Fibroblast of lung (primary cell): ENCODE results near the gene TMEM187.

ENCODE experiments used
- CTCF ChIP-seq, 2 donors: IDR thresholded peaks in 1 of 2; conservative IDR thresholded peaks in 1 of 2; 1 replicate in 1 of 2; 2 replicates in 1 of 2; pipeline ENCODE4 v1.5.1; 2011 to 2012; ENCODE audit warnings: low read length in 2 of 2, control low read depth in 1 of 2, inconsistent platforms in 1 of 2, low read depth in 1 of 2, mild to moderate bottlenecking in 1 of 2
- EZH2 ChIP-seq: IDR thresholded peaks from 2 replicates; pipeline ENCODE4 v1.5.1; 2012; ENCODE audit warnings: low read length, control low read depth, mild to moderate bottlenecking; ENCODE audit errors: missing control alignments

- TF ChIP-seq CTCF (conservative IDR thresholded peaks at IDR 0.05 in 1 of 2, IDR thresholded peaks at IDR 0.05 in 1 of 2; ENCODE audit: low read depth in 1 of 2, low read length in 2 of 2) (no peak), EZH2 (no peak)
Observed at GRCh38 chrX:153966841-153967535, 5.6 kb upstream of the TMEM187 start.
